Right lobe of liver (tissue), 4 donors: ENCODE measurements around the gene RAP1GAP2.

Source experiments
- POLR2A ChIP-seq: fragments of 450-650 bp; IDR thresholded peaks from one replicate; pipeline ENCODE4 v1.6.1; 2017; ENCODE audit warnings: antibody characterized with exemption, mild to moderate bottlenecking
- TF ChIP-seq, protein P1 (sequence below), 4 donors: fragments of 200-600 bp in 3 of 4; fragments of 450-650 bp in 1 of 4; IDR thresholded peaks; one replicate each; pipeline versions ENCODE4 v1.5.1 to v1.8.0; 2016 to 2022; ENCODE audit warnings: antibody characterized with exemption in 4 of 4, mild to moderate bottlenecking in 2 of 4
- donor health status: DM: no; HTN: no; CAD: no.
- donor health status: DM: no; HTN: no; CAD: no.
- donor health status: DM: no; HTN: yes; CAD: no.

DNA sequence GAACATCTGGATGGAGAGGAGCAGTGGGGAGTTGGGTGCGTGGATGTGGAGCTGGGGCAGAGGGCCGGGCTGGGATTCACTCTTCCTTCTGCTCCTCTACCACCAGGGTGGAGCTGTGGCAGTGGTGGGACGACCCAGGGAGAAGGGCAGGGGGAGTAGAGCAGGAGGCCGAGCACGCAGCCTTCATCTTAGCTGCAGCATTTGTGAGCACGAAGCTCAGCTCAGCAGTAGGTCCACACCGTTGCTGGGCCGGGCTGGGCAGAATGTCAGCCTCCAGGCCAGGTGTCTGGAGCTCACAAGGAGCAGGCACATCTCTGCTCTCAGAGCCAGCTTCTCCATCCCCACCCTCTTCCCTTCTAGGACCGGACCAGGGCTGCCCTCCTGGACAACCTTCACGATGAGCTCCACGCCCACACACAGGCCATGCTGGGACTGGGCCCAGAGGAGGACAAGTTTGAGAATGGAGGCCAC lies 211.4 kb downstream of the RAP1GAP2 start:
- TF ChIP-seq, protein P1, sequence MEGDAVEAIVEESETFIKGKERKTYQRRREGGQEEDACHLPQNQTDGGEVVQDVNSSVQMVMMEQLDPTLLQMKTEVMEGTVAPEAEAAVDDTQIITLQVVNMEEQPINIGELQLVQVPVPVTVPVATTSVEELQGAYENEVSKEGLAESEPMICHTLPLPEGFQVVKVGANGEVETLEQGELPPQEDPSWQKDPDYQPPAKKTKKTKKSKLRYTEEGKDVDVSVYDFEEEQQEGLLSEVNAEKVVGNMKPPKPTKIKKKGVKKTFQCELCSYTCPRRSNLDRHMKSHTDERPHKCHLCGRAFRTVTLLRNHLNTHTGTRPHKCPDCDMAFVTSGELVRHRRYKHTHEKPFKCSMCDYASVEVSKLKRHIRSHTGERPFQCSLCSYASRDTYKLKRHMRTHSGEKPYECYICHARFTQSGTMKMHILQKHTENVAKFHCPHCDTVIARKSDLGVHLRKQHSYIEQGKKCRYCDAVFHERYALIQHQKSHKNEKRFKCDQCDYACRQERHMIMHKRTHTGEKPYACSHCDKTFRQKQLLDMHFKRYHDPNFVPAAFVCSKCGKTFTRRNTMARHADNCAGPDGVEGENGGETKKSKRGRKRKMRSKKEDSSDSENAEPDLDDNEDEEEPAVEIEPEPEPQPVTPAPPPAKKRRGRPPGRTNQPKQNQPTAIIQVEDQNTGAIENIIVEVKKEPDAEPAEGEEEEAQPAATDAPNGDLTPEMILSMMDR (IDR thresholded peaks at IDR 0.05), result no peak
- TF ChIP-seq POLR2A, result no peak
